ENCODE data around the gene EBF3. TPM values are rescaled to one million over a fixed set of nuclear protein-coding genes. Genes with fewer than 3 reads are reported as not detected.

EBF3 gene
- total RNA-seq, 3 donors from 2014 or later: 0.23 to 2.8 (median 0.89) TPM

- no peaks in the 10 kb centered on the region for H3K36me3 ChIP-seq (ENCODE audit: low read depth)
- H3K4me1 ChIP-seq (ENCODE audit: low read depth): no peaks in the 10 kb centered on the region
- TF ChIP-seq CTCF (IDR thresholded peaks at IDR 0.05): no peak
- DNase-seq: no peak
- H3K9me3 ChIP-seq: peaks cover 6% of the 10 kb centered on the region
- intact Hi-C loops (cut with DNase I, micrococcal nuclease): no loop called here
- no peak overlapping the region for H3K4me3 ChIP-seq
- ATAC-seq: no peak
These were observed 154.2 kb downstream of the EBF3 start for GRCh38 chr10:129809841-129810240.

- no peaks in the 10 kb centered on the region for H3K4me1 ChIP-seq (ENCODE audit: low read depth)
- H3K36me3 ChIP-seq (ENCODE audit: low read depth): no peaks in the 10 kb centered on the region
- DNase-seq (no peak), ATAC-seq (no peak)
- H3K4me3 ChIP-seq: no peak overlapping the region
- TF ChIP-seq CTCF (IDR thresholded peaks at IDR 0.05): no peak
- H3K9me3 ChIP-seq: peaks cover 6% of the 10 kb centered on the region
- intact Hi-C loops (cut with DNase I, micrococcal nuclease): no loop called here
These were observed 154.6 kb downstream of the EBF3 start for GRCh38 chr10:129809431-129809830.

- no peaks in the 10 kb centered on the region for H3K36me3 ChIP-seq (ENCODE audit: low read depth)
- intact Hi-C loops (cut with DNase I, micrococcal nuclease): no loop called here
- H3K4me1 ChIP-seq (ENCODE audit: low read depth): no peaks in the 10 kb centered on the region
- ATAC-seq (no peak), DNase-seq (no peak)
- H3K9me3 ChIP-seq: peaks cover 15% of the 10 kb centered on the region
- no peak for TF ChIP-seq CTCF (IDR thresholded peaks at IDR 0.05)
- no peak overlapping the region for H3K4me3 ChIP-seq
These were observed 155.7 kb downstream of the EBF3 start for GRCh38 chr10:129808092-129808983.

GRCh38 chr10:129807211-129807610, 156.9 kb downstream of the EBF3 start:
- no peak for ATAC-seq
- Histone ChIP-seq H3K4me3 (no peak overlapping the region), H3K36me3 (ENCODE audit: low read depth) (no peaks in the 10 kb centered on the region), H3K4me1 (ENCODE audit: low read depth) (no peaks in the 10 kb centered on the region), H3K9me3 (peaks cover 17% of the 10 kb centered on the region)
- TF ChIP-seq CTCF (IDR thresholded peaks at IDR 0.05): no peak
- intact Hi-C loops (cut with DNase I, micrococcal nuclease): no loop called here
- no peak for DNase-seq

- DNase-seq (no peak), ATAC-seq (no peak)
- intact Hi-C loops (cut with DNase I, micrococcal nuclease): no loop called here
- Histone ChIP-seq H3K4me3 (no peak overlapping the region), H3K9me3 (peaks cover 17% of the 10 kb centered on the region), H3K4me1 (ENCODE audit: low read depth) (no peaks in the 10 kb centered on the region), H3K36me3 (ENCODE audit: low read depth) (no peaks in the 10 kb centered on the region)
- no peak for TF ChIP-seq CTCF (IDR thresholded peaks at IDR 0.05)
These were observed 163.2 kb downstream of the EBF3 start for GRCh38 chr10:129800796-129801340.

All from mucosa of descending colon (tissue), 3 donors.